ENCODE data around the gene A1BG.

DNA sequence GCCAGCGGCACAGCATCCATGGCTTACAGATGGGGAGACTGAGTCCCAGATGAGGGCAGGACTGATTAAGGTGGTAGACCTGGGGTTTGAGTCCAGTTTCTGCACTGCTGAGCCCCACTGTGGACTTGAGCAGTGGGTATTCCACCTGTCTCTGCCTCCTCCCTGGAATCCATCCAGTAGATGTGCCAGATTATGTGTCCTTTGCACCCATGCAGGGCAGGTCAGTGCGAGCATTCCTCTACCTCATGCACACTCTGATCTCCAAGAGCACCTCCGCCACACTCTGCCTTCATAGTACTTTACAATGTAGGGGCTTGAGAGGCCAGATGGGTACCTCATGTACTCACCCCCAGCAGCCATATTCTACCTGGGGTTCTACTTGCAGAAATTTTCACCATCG, 16.5 kb downstream of the A1BG start:
- TF ChIP-seq, protein P1, sequence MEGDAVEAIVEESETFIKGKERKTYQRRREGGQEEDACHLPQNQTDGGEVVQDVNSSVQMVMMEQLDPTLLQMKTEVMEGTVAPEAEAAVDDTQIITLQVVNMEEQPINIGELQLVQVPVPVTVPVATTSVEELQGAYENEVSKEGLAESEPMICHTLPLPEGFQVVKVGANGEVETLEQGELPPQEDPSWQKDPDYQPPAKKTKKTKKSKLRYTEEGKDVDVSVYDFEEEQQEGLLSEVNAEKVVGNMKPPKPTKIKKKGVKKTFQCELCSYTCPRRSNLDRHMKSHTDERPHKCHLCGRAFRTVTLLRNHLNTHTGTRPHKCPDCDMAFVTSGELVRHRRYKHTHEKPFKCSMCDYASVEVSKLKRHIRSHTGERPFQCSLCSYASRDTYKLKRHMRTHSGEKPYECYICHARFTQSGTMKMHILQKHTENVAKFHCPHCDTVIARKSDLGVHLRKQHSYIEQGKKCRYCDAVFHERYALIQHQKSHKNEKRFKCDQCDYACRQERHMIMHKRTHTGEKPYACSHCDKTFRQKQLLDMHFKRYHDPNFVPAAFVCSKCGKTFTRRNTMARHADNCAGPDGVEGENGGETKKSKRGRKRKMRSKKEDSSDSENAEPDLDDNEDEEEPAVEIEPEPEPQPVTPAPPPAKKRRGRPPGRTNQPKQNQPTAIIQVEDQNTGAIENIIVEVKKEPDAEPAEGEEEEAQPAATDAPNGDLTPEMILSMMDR (tag by site-specific recombination; IDR thresholded peaks at IDR 0.05), result no peak
- no peak for TF ChIP-seq ZNF510 (tag by site-specific recombination; IDR thresholded peaks at IDR 0.05; ENCODE audit: insufficient replicate concordance)
- TF ChIP-seq ZNF701 (tag by site-specific recombination; IDR thresholded peaks at IDR 0.05), result no peak

Measured in HEK293 (cell line).